ENCODE measurements around the gene MEGF11. TPM values are rescaled to one million over a fixed set of nuclear protein-coding genes. Genes with fewer than 3 reads are reported as not detected.

MEGF11 gene
- polyA plus RNA-seq, 3 donors, result not detected

- Histone ChIP-seq H3K27me3 (ENCODE audit: control insufficient read depth in 2 of 2, insufficient read depth in 2 of 2, low read length in 2 of 2) (no peaks in the 10 kb centered on the region), H3K27ac (ENCODE audit: low read depth in 1 of 2, low read length in 2 of 2) (no peak overlapping the region), H3K4me2 (replicated peaks; ENCODE audit: extremely low read depth, low read length, poor library complexity, severe bottlenecking) (no peak overlapping the region), H3K9me3 (replicated peaks in 1 of 2; ENCODE audit: control insufficient read depth in 1 of 2, insufficient read depth in 1 of 2, low read length in 2 of 2) (no peaks in the 10 kb centered on the region), H3K79me2 (ENCODE audit: insufficient read depth, low read length) (no peaks in the 10 kb centered on the region), H3K4me3 (replicated peaks in 1 of 3; ENCODE audit: low read depth in 2 of 3, low read length in 3 of 3) (no peak overlapping the region), H3K4me1 (ENCODE audit: control insufficient read depth in 1 of 2, insufficient read depth in 2 of 2, low read length in 2 of 2) (no peaks in the 10 kb centered on the region), H3K9ac (ENCODE audit: insufficient read depth, low read length, poor library complexity, severe bottlenecking) (no peak overlapping the region), H3K36me3 (replicated peaks in 1 of 2; ENCODE audit: control insufficient read depth in 1 of 2, insufficient read depth in 2 of 2, low read length in 2 of 2) (no peaks in the 10 kb centered on the region), H4K20me1 (ENCODE audit: insufficient read depth, low read length) (no peaks in the 10 kb centered on the region), H2AFZ (ENCODE audit: insufficient read depth, low read depth, low read length, poor library complexity, severe bottlenecking) (no peak overlapping the region)
- Mint-ChIP-seq H3K27ac (no peak overlapping the region), H3K27me3 (ENCODE audit: low read depth in 3 of 3) (peaks cover 2 to 12% (median 8%) of the 10 kb centered on the region in 3 donors), H3K36me3 (no peaks in the 10 kb centered on the region), H3K4me1 (no peaks in the 10 kb centered on the region), H3K9me3 (no peaks in the 10 kb centered on the region), H3K4me3 (no peak overlapping the region)
- DNase-seq, result no peak
- TF ChIP-seq CTCF (IDR thresholded peaks at IDR 0.05), result no peak
- intact Hi-C loops (cut with micrococcal nuclease), result no loop called here
- 95% methylated on average over 4 of the region's 6 CpGs for WGBS (ENCODE audit: insufficient coverage)
Observed at GRCh38 chr15:65949011-65949410, 304.5 kb downstream of the MEGF11 start.

- Histone ChIP-seq H3K4me3 (replicated peaks in 1 of 3; ENCODE audit: low read depth in 2 of 3, low read length in 3 of 3) (no peak overlapping the region), H4K20me1 (ENCODE audit: insufficient read depth, low read length) (no peaks in the 10 kb centered on the region), H3K9me3 (replicated peaks in 1 of 2; ENCODE audit: control insufficient read depth in 1 of 2, insufficient read depth in 1 of 2, low read length in 2 of 2) (no peaks in the 10 kb centered on the region), H2AFZ (ENCODE audit: insufficient read depth, low read depth, low read length, poor library complexity, severe bottlenecking) (no peak overlapping the region), H3K79me2 (ENCODE audit: insufficient read depth, low read length) (no peaks in the 10 kb centered on the region), H3K27ac (ENCODE audit: low read depth in 1 of 2, low read length in 2 of 2) (no peak overlapping the region), H3K9ac (ENCODE audit: insufficient read depth, low read length, poor library complexity, severe bottlenecking) (no peak overlapping the region), H3K4me2 (replicated peaks; ENCODE audit: extremely low read depth, low read length, poor library complexity, severe bottlenecking) (no peak overlapping the region), H3K4me1 (ENCODE audit: control insufficient read depth in 1 of 2, insufficient read depth in 2 of 2, low read length in 2 of 2) (no peaks in the 10 kb centered on the region), H3K27me3 (ENCODE audit: control insufficient read depth in 2 of 2, insufficient read depth in 2 of 2, low read length in 2 of 2) (no peaks in the 10 kb centered on the region), H3K36me3 (replicated peaks in 1 of 2; ENCODE audit: control insufficient read depth in 1 of 2, insufficient read depth in 2 of 2, low read length in 2 of 2) (no peaks in the 10 kb centered on the region)
- intact Hi-C loops (cut with micrococcal nuclease), result no loop called here
- H3K27me3 Mint-ChIP-seq (ENCODE audit: low read depth in 3 of 3), result peaks cover 2 to 14% (median 4%) of the 10 kb centered on the region in 3 donors
- no peaks in the 10 kb centered on the region for H3K4me1 Mint-ChIP-seq
- no peaks in the 10 kb centered on the region for H3K36me3 Mint-ChIP-seq
- DNase-seq, result no peak
- WGBS (ENCODE audit: insufficient coverage), result 88% methylated on average over 6 of the region's 8 CpGs
- TF ChIP-seq CTCF (IDR thresholded peaks at IDR 0.05), result no peak
- no peak overlapping the region for H3K27ac Mint-ChIP-seq
- no peaks in the 10 kb centered on the region for H3K9me3 Mint-ChIP-seq
- no peak overlapping the region for H3K4me3 Mint-ChIP-seq
Observed at GRCh38 chr15:65948383-65948782, 305.2 kb downstream of the MEGF11 start.
